Esophagus squamous epithelium (tissue), 5 donors: ENCODE data around the gene SMIM21. TPM values are rescaled to one million over a fixed set of nuclear protein-coding genes. Genes with fewer than 3 reads are reported as not detected.

Experiments used
- DNase-seq: peaks from one replicate; lab custom pipeline; 2025; lab: John Stamatoyannopoulos, UW
- H3K27ac ChIP-seq, 4 donors: fragments of 200-600 bp; sonication (generic); one replicate each; pipeline ENCODE4 v1.5.1; 2016 to 2019; ENCODE audit warnings: mild to moderate bottlenecking in 1 of 4
- H3K27me3 ChIP-seq, 4 donors: fragments of 200-600 bp; sonication (generic); 1 replicate in 3 of 4; 2 replicates in 1 of 4; pipeline versions ENCODE4 v1.5.1 to v1.6.0; 2017 to 2021; ENCODE audit warnings: antibody characterized with exemption in 1 of 4
- H3K36me3 ChIP-seq, 3 donors: fragments of 200-600 bp; sonication (generic); one replicate each; pipeline ENCODE4 v1.5.1; 2016 to 2019
- H3K4me1 ChIP-seq, 3 donors: fragments of 200-600 bp; sonication (generic); one replicate each; pipeline ENCODE4 v1.5.1; 2017 to 2019
- H3K4me3 ChIP-seq, 4 donors: fragments of 200-600 bp; sonication (generic); 1 replicate in 3 of 4; 2 replicates in 1 of 4; pipeline ENCODE4 v1.5.1; 2016 to 2019; ENCODE audit warnings: mild to moderate bottlenecking in 2 of 4, moderate library complexity in 1 of 4
- H3K9me3 ChIP-seq, 3 donors: fragments of 200-600 bp; sonication (generic); one replicate each; pipeline ENCODE4 v1.5.1; 2016 to 2019
- POLR2A ChIP-seq, 4 donors: fragments of 450-650 bp; IDR thresholded peaks; one replicate each; pipeline ENCODE4 v1.6.1; 2017; ENCODE audit warnings: antibody characterized with exemption in 4 of 4, mild to moderate bottlenecking in 4 of 4, moderate library complexity in 3 of 4
- WGBS, 2 donors: methylation state at CpG; one replicate each; pipeline ENCODE4 v1.1.5; 2018; 5-methylcytosine and 5-hydroxymethylcytosine counted together
- intact Hi-C: fragments of 100-400 bp; cut with DNase I; formaldehyde crosslinking; loops from one replicate; pipeline ENCODE4 v1.15.0; 2022
- total RNA-seq, 4 donors: library from RNA; depleted of rRNA; stranded (reverse); fragments of >200 nt; gene quantifications; one replicate each; pipeline ENCODE4 v1.1.0, GENCODE V29; 2016
- TF ChIP-seq, protein P1 (sequence below), 6 experiments: fragments of 450-650 bp in 4 of 6; fragments of 200-600 bp in 2 of 6; sonication (generic) in 2 of 6; IDR thresholded peaks; one replicate each; pipeline ENCODE4 v1.5.1; 2016 to 2019; ENCODE audit warnings: antibody characterized with exemption in 6 of 6, mild to moderate bottlenecking in 4 of 6, moderate library complexity in 4 of 6
- donor health status: DM: yes; HTN: yes; CAD: no.

SMIM21 gene
- total RNA-seq, 4 donors from 2014 or later: not detected

DNA sequence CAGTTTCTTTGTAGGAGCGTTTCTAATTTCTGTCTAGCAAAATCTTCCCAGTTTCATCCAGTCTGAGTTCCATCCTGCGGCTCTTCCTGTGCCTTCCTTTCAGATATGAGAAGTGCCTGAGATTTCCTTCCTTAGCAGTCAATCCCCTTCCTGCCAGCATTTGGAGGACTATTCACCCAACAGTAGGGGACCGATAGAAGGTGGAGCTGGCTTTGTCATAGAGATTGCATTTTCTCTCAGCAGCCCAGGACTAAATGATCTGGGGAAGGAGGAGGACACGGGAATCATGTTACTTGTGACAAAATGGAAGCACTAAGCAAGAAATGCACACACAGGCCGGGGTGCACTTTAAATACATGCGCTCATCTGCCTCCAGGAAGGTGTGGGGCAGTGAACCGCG is 5.6 kb upstream of the SMIM21 start:
- Histone ChIP-seq H3K9me3 (no peaks in the 10 kb centered on the region), H3K36me3 (no peaks in the 10 kb centered on the region), H3K27ac (no peak overlapping the region), H3K4me3 (no peak overlapping the region), H3K4me1 (no peaks in the 10 kb centered on the region), H3K27me3 (peaks cover 0 to 14% (median 0%) of the 10 kb centered on the region in 4 donors)
- 68 to 79% methylated on average over 8 of the region's 8 CpGs for WGBS, 2 donors
- DNase-seq: no peak
- TF ChIP-seq, protein P1, sequence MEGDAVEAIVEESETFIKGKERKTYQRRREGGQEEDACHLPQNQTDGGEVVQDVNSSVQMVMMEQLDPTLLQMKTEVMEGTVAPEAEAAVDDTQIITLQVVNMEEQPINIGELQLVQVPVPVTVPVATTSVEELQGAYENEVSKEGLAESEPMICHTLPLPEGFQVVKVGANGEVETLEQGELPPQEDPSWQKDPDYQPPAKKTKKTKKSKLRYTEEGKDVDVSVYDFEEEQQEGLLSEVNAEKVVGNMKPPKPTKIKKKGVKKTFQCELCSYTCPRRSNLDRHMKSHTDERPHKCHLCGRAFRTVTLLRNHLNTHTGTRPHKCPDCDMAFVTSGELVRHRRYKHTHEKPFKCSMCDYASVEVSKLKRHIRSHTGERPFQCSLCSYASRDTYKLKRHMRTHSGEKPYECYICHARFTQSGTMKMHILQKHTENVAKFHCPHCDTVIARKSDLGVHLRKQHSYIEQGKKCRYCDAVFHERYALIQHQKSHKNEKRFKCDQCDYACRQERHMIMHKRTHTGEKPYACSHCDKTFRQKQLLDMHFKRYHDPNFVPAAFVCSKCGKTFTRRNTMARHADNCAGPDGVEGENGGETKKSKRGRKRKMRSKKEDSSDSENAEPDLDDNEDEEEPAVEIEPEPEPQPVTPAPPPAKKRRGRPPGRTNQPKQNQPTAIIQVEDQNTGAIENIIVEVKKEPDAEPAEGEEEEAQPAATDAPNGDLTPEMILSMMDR (IDR thresholded peaks at IDR 0.05): no peak
- TF ChIP-seq POLR2A (IDR thresholded peaks at IDR 0.05): no peak
- intact Hi-C loops: no loop called here

DNA sequence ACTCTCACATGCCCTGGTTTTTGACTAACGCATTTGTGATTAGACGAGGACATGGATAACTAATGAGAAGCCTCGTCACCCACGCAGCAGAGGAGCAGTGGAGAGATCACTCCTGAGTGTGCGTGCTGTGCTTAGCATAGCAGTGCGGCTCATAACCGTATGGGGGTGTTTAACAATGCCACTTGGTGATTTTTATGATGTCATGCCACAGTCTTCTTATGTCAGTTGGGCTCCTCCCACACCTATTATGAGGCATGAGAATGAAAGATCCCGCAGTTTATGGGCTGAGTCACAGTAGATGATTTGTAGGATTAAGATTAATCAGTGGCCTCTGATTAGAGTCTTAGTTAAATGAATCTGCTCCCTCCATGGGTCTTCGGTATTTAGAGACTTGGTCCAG is 2.5 kb upstream of the SMIM21 start:
- TF ChIP-seq, protein P1 (IDR thresholded peaks at IDR 0.05): no peak
- no peak for TF ChIP-seq POLR2A (IDR thresholded peaks at IDR 0.05)
- Histone ChIP-seq H3K4me3 (no peak overlapping the region), H3K27ac (no peak overlapping the region), H3K27me3 (peaks cover 0 to 10% (median 0%) of the 10 kb centered on the region in 4 donors), H3K4me1 (no peaks in the 10 kb centered on the region), H3K9me3 (no peaks in the 10 kb centered on the region), H3K36me3 (no peaks in the 10 kb centered on the region)
- intact Hi-C loops: no loop called here
- 83 to 84% methylated on average over 9 of the region's 9 CpGs for WGBS, 2 donors
- no peak for DNase-seq

DNA sequence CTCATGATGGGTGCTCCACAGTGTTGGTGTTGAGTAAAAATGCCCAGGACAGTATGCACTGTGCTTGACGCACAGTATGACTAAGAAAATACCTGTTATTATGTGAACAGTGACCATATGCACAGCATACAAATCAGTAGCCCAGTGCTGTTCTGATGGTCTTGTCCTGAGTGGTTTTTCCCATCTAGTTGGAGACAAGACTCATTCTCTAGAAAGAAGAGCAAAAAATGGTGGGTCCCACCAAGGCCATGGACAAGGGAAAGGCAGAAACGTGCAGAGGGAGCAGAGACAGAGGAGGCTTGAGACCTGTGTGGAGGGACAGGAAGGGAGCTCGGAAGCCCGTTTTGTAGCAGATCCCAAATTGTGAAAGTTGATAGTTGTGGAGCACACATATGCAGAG is 987 bp upstream of the SMIM21 start:
- intact Hi-C loops: no loop called here
- H3K27ac ChIP-seq: no peak overlapping the region
- WGBS, 2 donors: 84 to 95% methylated on average over 4 of the region's 4 CpGs
- DNase-seq: no peak
- no peak overlapping the region for H3K4me3 ChIP-seq
- no peaks in the 10 kb centered on the region for H3K36me3 ChIP-seq
- H3K27me3 ChIP-seq: peaks cover 0 to under 1% (median 0%) of the 10 kb centered on the region in 4 donors
- no peaks in the 10 kb centered on the region for H3K4me1 ChIP-seq
- TF ChIP-seq POLR2A (IDR thresholded peaks at IDR 0.05): no peak
- TF ChIP-seq, protein P1 (IDR thresholded peaks at IDR 0.05): no peak
- H3K9me3 ChIP-seq: no peaks in the 10 kb centered on the region

DNA sequence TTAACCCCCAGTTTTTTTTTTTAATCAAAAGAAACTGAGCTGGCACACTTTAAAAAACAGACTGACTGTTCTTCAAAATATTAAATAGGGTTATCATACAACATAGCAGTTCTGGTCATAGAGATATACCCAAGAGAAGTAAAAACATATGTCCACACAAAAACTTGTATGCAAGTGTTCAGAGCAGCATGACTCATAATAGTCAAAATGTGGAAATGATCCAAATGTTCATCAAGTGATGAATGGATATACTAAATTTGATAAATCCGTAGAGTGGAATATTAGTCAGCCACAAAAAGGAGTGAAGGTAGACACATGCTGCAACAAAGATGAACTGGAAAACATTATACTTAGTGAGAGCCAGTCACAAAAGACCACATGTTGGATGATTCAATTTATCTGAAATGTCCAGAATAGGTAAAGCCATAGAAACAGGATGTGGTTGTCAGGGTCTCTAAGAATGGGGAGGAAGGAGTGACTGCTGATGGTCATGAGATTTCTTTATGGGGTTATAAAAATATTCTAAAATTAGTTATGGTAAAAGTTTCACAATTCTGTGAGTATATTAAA is 5.1 kb downstream of the SMIM21 start:
- Histone ChIP-seq H3K4me3 (no peak overlapping the region), H3K9me3 (no peaks in the 10 kb centered on the region), H3K36me3 (no peaks in the 10 kb centered on the region), H3K27ac (no peak overlapping the region), H3K27me3 (no peaks in the 10 kb centered on the region), H3K4me1 (no peaks in the 10 kb centered on the region)
- intact Hi-C loops: no loop called here
- DNase-seq: no peak
- WGBS, 2 donors: 36 to 60% methylated on average over 1 of the region's 1 CpG
- TF ChIP-seq, protein P1 (IDR thresholded peaks at IDR 0.05): no peak
- TF ChIP-seq POLR2A (IDR thresholded peaks at IDR 0.05): no peak

DNA sequence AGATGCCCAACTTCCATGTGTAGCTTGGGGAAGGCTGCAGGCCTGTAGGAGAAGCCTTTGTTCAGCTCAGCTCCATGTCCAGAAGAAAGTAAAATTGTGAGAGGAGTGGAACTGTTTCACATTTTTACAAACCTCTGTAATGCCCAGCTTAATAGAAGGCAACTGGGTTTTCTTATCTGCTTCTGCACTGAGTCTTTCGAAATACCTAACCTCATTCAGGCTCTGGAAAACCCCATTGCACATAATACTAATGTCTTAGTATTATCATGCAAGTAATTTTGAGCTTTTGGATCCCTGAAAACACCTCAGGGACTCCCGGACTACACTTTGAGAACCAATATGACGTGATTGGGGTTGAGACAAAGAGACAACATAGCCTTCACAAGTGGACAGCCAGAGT is 5.8 kb downstream of the SMIM21 start:
- DNase-seq: no peak
- no peak for TF ChIP-seq POLR2A (IDR thresholded peaks at IDR 0.05)
- TF ChIP-seq, protein P1 (IDR thresholded peaks at IDR 0.05): no peak
- intact Hi-C loops: no loop called here
- Histone ChIP-seq H3K27me3 (no peaks in the 10 kb centered on the region), H3K27ac (no peak overlapping the region), H3K4me1 (no peaks in the 10 kb centered on the region), H3K36me3 (no peaks in the 10 kb centered on the region), H3K9me3 (no peaks in the 10 kb centered on the region), H3K4me3 (no peak overlapping the region)
- 76 to 77% methylated on average over 1 to 3 of the region's 3 CpGs for WGBS, 2 donors
